ENCODE data around the gene SLC49A3.

GRCh38 chr4:680551-680927 lies 8.4 kb downstream of the SLC49A3 start:
- TF ChIP-seq CTCF (IDR thresholded peaks at IDR 0.05) = no peak
- no peak for TF ChIP-seq EP300 (IDR thresholded peaks at IDR 0.05)

All from tibial nerve (tissue), 4 donors.